GM23338 (cell line): ENCODE data around the gene SMPD4. TPM values are rescaled to one million over a fixed set of nuclear protein-coding genes. Genes with fewer than 3 reads are reported as not detected.
A peak's percentile ranks its signal among the peaks of the same experiment; 100 is the strongest.
"Not testable (repeated sequence)": the region's sequence is repeated elsewhere in the genome, so short reads cannot be mapped to it uniquely, and the experiment has no call there.

ENCODE experiments used
- ATAC-seq: fragments of 200-7000 bp; cut with Tn5 transposase; 3 replicates; pipeline ENCODE4 v1.9.1; 2020
- DNase-seq: peaks from one replicate; pipeline ENCODE4 v3.0.0-alpha.2; 2015; ENCODE audit warnings: low spot score
- H2AFZ ChIP-seq: fragments of 200-600 bp; sonication (generic); 2 replicates; pipeline ENCODE4 v1.8.0; 2016; ENCODE audit warnings: antibody characterized with exemption, mild to moderate bottlenecking, moderate library complexity
- H3F3A ChIP-seq: fragments of 200-600 bp; sonication (generic); replicated peaks from 2 replicates; pipeline ENCODE4 v1.8.0; 2017; ENCODE audit warnings: antibody characterized with exemption, mixed run types, low read depth
- H3K27ac ChIP-seq: fragments of 200-600 bp; sonication (generic); 2 replicates; pipeline ENCODE4 v1.6.1; 2016; ENCODE audit warnings: low read depth
- H3K27me3 ChIP-seq: fragments of 200-600 bp; sonication (generic); 2 replicates; pipeline ENCODE4 v1.8.0; 2016; ENCODE audit warnings: mild to moderate bottlenecking, mixed run types, moderate library complexity; ENCODE audit not compliant: insufficient read depth
- H3K36me3 ChIP-seq: fragments of 200-600 bp; sonication (generic); 2 replicates; pipeline ENCODE4 v1.8.0; 2016; ENCODE audit warnings: mild to moderate bottlenecking; ENCODE audit not compliant: insufficient read depth
- H3K4me1 ChIP-seq: fragments of 200-600 bp; sonication (generic); 2 replicates; pipeline ENCODE4 v1.8.0; 2016; ENCODE audit warnings: mild to moderate bottlenecking, moderate library complexity; ENCODE audit not compliant: insufficient read depth
- H3K4me2 ChIP-seq: fragments of 200-600 bp; sonication (generic); 2 replicates; pipeline ENCODE4 v1.7.1; 2017; ENCODE audit warnings: mixed run types
- H3K4me3 ChIP-seq: fragments of 200-600 bp; sonication (generic); 2 replicates; pipeline ENCODE4 v1.6.1; 2016; ENCODE audit warnings: mixed run types
- H3K79me2 ChIP-seq: fragments of 200-600 bp; sonication (generic); replicated peaks from 2 replicates; pipeline ENCODE4 v1.8.0; 2017; ENCODE audit warnings: mild to moderate bottlenecking; ENCODE audit not compliant: insufficient read depth
- H3K9me2 ChIP-seq: fragments of 200-600 bp; sonication (generic); 2 replicates; pipeline ENCODE4 v1.8.0; 2017; ENCODE audit not compliant: insufficient read depth
- H4K20me1 ChIP-seq: fragments of 200-600 bp; sonication (generic); replicated peaks from 2 replicates; pipeline ENCODE4 v1.8.0; 2017; ENCODE audit warnings: mild to moderate bottlenecking; ENCODE audit not compliant: insufficient read depth
- H3K27ac Mint-ChIP-seq: 2 replicates; pipeline ENCODE4 v1.8.0; 2020; ENCODE audit warnings: inconsistent platforms, mild to moderate bottlenecking, moderate library complexity, mixed read lengths
- H3K27me3 Mint-ChIP-seq: 3 replicates; pipeline ENCODE4 v1.8.0; 2022; ENCODE audit warnings: low read depth, mild to moderate bottlenecking, moderate library complexity, mixed read lengths, inconsistent platforms; ENCODE audit not compliant: insufficient read depth, poor library complexity
- H3K36me3 Mint-ChIP-seq: 3 replicates; pipeline ENCODE4 v1.8.0; 2021; ENCODE audit warnings: low read depth, mild to moderate bottlenecking, inconsistent platforms, moderate library complexity, mixed read lengths
- H3K4me1 Mint-ChIP-seq: 3 replicates; pipeline ENCODE4 v1.8.0; 2020; ENCODE audit warnings: mild to moderate bottlenecking, inconsistent platforms, mixed read lengths
- H3K4me3 Mint-ChIP-seq: 3 replicates; pipeline ENCODE4 v1.8.0; 2021; ENCODE audit warnings: moderate library complexity, mild to moderate bottlenecking, inconsistent platforms, mixed read lengths
- H3K9me3 Mint-ChIP-seq: 3 replicates; pipeline ENCODE4 v1.8.0; 2020; ENCODE audit warnings: moderate library complexity, mild to moderate bottlenecking, inconsistent platforms, mixed read lengths
- CREB1 ChIP-seq: fragments of 250-450 bp; sonication (Bioruptor Pico); IDR thresholded peaks from 2 replicates; pipeline ENCODE4 v1.5.0; 2020; ENCODE audit warnings: low read depth, mild to moderate bottlenecking, moderate library complexity
- CTCF ChIP-seq, 2 experiments: fragments of 200-600 bp in 1 of 2; sonication (generic) in 1 of 2; conservative IDR thresholded peaks; 2 replicates each; pipeline versions ENCODE4 v1.5.1 to v1.6.1; 2016 to 2017; ENCODE audit warnings: antibody characterized with exemption in 2 of 2, low read depth in 2 of 2, mild to moderate bottlenecking in 2 of 2, moderate library complexity in 1 of 2
- ETS1 ChIP-seq: IDR thresholded peaks from 2 replicates; pipeline ENCODE4 v1.6.1; 2016; ENCODE audit warnings: antibody characterized with exemption
- EZH2 ChIP-seq: fragments of 200-600 bp; sonication (generic); IDR thresholded peaks from one replicate; pipeline ENCODE4 v1.8.0; 2017; ENCODE audit warnings: antibody characterized with exemption, mild to moderate bottlenecking, low read depth; ENCODE audit not compliant: unreplicated experiment
- JUNB ChIP-seq: IDR thresholded peaks from one replicate; pipeline ENCODE4 v1.6.1; 2016; ENCODE audit warnings: antibody characterized with exemption; ENCODE audit not compliant: unreplicated experiment
- POLR2AphosphoS5 ChIP-seq: IDR thresholded peaks from 2 replicates; pipeline ENCODE4 v1.6.1; 2016; ENCODE audit warnings: antibody characterized with exemption, low read depth
- STAT1 ChIP-seq: IDR thresholded peaks from one replicate; pipeline ENCODE4 v1.6.1; 2016; ENCODE audit warnings: antibody characterized with exemption; ENCODE audit not compliant: unreplicated experiment
- ZNF114 ChIP-seq: fragments of 250-450 bp; sonication (Bioruptor Pico); IDR thresholded peaks from 2 replicates; pipeline ENCODE4 v1.5.0; 2020; ENCODE audit warnings: mild to moderate bottlenecking, moderate library complexity
- polyA plus RNA-seq: library from polyadenylated mRNA; unstranded; fragments of >200 nt; fragmentation: Nextera tagmentation; extraction: Ambion mirVana; gene quantifications from 2 replicates; pipeline ENCODE4 v1.2.1, GENCODE V29; 2016
- total RNA-seq: library from RNA; depleted of rRNA; stranded (reverse); fragments of >200 nt; shearing (Covaris generic); gene quantifications from 2 replicates; pipeline ENCODE4 v1.2.3, GENCODE V29; 2014

SMPD4 gene
- total and polyA plus RNA-seq, 2 experiments from 2014 or later, result 44.2 to 98.6 TPM

DNA sequence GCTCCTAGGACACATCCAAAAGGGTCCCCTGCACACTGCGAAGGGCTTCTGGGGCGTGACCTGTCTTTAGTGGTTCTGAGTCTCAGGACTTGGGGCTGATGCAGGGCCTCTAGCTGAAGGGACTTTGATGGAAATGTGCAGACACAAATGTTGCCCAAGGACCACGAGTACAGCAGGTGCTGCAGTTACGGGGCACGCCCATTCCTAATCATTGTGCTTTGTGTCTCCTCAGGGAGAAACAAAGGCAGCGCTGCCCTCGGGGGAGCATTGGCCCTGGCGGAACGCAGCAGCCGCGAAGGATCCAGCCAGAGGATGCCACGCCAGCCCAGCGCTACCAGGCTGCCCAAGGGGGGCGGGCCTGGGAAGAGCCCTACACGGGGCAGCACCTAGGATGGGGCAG is 8.8 kb upstream of the SMPD4 start (continued):
- TF ChIP-seq STAT1, result no peak
- TF ChIP-seq POLR2AphosphoS5, result no peak
- no peak for TF ChIP-seq CTCF (conservative IDR thresholded peaks at IDR 0.05; ENCODE audit: low read depth in 2 of 2)
- TF ChIP-seq EZH2, result no peak
- no peak for TF ChIP-seq ETS1
- no peak for TF ChIP-seq ZNF114
- no peak for TF ChIP-seq CREB1 (CRISPR knock-in tag)
- no peak for TF ChIP-seq JUNB

DNA sequence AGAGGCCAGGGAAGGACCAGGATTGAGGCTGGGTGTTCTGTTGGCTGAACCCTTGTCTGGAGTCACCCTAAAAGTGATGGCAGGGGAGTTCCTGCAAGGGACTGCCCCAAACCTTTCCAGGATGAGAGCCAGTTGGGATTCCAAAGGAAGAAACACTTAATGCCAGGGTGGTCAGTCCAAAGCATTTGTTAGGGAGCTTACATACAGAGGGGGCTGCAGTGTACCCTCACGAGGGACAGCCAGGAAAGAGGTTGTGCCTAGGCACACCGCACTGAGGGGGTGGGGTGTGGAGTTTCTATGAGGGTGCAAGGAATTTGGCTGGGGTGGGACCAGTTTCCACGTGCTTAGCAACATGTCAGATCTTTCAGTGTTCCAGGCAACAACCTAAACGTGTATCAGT is 7.6 kb upstream of the SMPD4 start:
- not testable (repeated sequence) for H3K4me2 ChIP-seq, H3K27me3 Mint-ChIP-seq, H4K20me1 ChIP-seq, DNase-seq, H3K36me3 ChIP-seq, H2AFZ ChIP-seq, H3K4me1 Mint-ChIP-seq, H3K4me1 ChIP-seq, H3K36me3 Mint-ChIP-seq, ATAC-seq, H3K79me2 ChIP-seq, H3K27ac ChIP-seq, H3K27me3 ChIP-seq, H3K4me3 Mint-ChIP-seq, H3F3A ChIP-seq, H3K9me3 Mint-ChIP-seq, H3K4me3 ChIP-seq, H3K9me2 ChIP-seq, H3K27ac Mint-ChIP-seq

DNA sequence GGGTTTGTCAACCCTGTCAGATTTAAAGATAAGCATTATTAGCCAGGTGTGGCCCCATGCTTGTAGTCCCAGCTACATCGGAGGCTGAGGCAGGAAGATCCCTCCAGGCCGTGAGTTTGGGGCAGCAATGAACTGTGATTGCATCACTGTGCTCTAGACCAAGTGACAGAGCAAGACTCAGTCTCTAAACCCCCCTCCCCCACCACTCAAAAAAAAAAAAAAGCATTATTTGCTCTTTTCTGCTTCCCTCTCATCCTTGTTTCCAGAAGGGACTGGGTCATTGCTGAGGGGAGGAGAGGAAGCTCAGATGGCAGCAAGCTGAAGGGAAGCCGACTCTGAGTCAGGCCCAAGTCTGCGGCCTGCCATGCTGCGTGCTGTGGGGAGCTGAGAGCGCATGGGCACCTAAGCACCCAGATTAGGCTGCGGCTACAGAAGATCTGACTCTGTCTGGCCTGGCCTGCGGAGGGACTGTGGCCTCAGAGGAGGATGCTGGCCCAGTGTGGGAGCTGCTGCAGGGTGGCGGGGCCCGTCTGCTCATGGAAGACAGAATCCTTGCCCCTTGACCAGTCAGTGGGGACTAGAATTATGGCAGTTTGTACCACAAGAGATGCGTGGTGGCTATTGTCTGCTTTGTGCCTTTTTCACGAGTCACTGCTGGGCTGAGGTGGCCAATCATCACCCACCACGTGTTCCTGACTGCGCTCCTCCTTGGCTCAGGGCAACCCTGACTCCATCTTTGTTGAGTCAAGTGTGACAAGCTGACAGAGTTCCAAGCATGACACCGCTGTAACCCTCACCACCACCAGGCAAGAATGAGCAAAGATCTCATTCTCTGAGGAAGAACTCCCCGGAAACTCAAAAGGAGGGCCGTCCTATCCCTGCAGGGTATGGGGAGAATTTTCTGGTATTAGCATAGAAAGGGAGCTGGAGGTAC is 6.7 kb upstream of the SMPD4 start:
- DNase-seq, H4K20me1 ChIP-seq, H3K36me3 Mint-ChIP-seq, H3K9me3 Mint-ChIP-seq, H3K4me1 ChIP-seq, ATAC-seq, H3K27ac ChIP-seq, H3K9me2 ChIP-seq, H3F3A ChIP-seq, H3K79me2 ChIP-seq, H2AFZ ChIP-seq, H3K27me3 ChIP-seq, H3K36me3 ChIP-seq, H3K4me2 ChIP-seq, H3K4me3 Mint-ChIP-seq, H3K27me3 Mint-ChIP-seq, H3K4me3 ChIP-seq: not testable (repeated sequence)
- Mint-ChIP-seq H3K4me1 (peaks cover 12% of the 10 kb centered on the region; the same call in 2 of the 3 replicates), H3K27ac (peak overlapping the region; percentile 74)
